Fibroblast of skin of right biceps (primary cell): ENCODE data around the gene PLPPR1.
"Not testable (repeated sequence)": the region's sequence is repeated elsewhere in the genome, so short reads cannot be mapped to it uniquely, and the experiment has no call there.

Experiments
- DNase-seq: peaks from one replicate; pipeline ENCODE4 v3.0.0-alpha.2; 2013

PLPPR1 gene

GRCh38 chr9:101028346-101029314 is at the start of gene PLPPR1:
TSS of gene PLPPR1 (plus strand) at chr9:101028727.
- peak; percentile 63 for DNase-seq

GRCh38 chr9:100989731-100990130 is 38.8 kb upstream of the PLPPR1 start:
- DNase-seq, result no peak

- DNase-seq, result no peak
Observed at GRCh38 chr9:100990605-100991381, 37.7 kb upstream of the PLPPR1 start.

GRCh38 chr9:100992632-100993031 is 35.9 kb upstream of the PLPPR1 start:
- DNase-seq, result no peak

GRCh38 chr9:100999906-101000544 is 28.5 kb upstream of the PLPPR1 start:
- DNase-seq, result peak; percentile 25

GRCh38 chr9:101005246-101005645 is 23.3 kb upstream of the PLPPR1 start:
- no peak for DNase-seq

GRCh38 chr9:101014566-101014965 is 14.0 kb upstream of the PLPPR1 start:
- no peak for DNase-seq

GRCh38 chr9:101018467-101018866 is 10.1 kb upstream of the PLPPR1 start:
- no peak for DNase-seq

- no peak for DNase-seq
Observed at GRCh38 chr9:101022704-101023103, 5.8 kb upstream of the PLPPR1 start.

GRCh38 chr9:101025940-101026339 is 2.6 kb upstream of the PLPPR1 start:
- DNase-seq, result no peak

- no peak for DNase-seq
Observed at GRCh38 chr9:101026824-101027223, 1.7 kb upstream of the PLPPR1 start.

GRCh38 chr9:101027236-101027635 is 1.3 kb upstream of the PLPPR1 start:
- DNase-seq, result no peak

GRCh38 chr9:101027733-101028345 is 688 bp upstream of the PLPPR1 start:
- no peak for DNase-seq

GRCh38 chr9:101029315-101030085 is 973 bp downstream of the PLPPR1 start:
- no peak for DNase-seq

GRCh38 chr9:101030086-101030391 is 1.5 kb downstream of the PLPPR1 start:
- no peak for DNase-seq

- no peak for DNase-seq
Observed at GRCh38 chr9:101032426-101032825, 3.9 kb downstream of the PLPPR1 start.

- no peak for DNase-seq
Observed at GRCh38 chr9:101034222-101034621, 5.7 kb downstream of the PLPPR1 start.

- no peak for DNase-seq
Observed at GRCh38 chr9:101035098-101035497, 6.6 kb downstream of the PLPPR1 start.

- DNase-seq, result no peak
Observed at GRCh38 chr9:101037430-101037829, 8.9 kb downstream of the PLPPR1 start.

GRCh38 chr9:101038488-101038887 is 10.0 kb downstream of the PLPPR1 start:
- DNase-seq, result no peak

- DNase-seq, result not testable (repeated sequence)
Observed at GRCh38 chr9:101039581-101039980, 11.1 kb downstream of the PLPPR1 start.

GRCh38 chr9:101047848-101048397 is 19.4 kb downstream of the PLPPR1 start:
- DNase-seq, result peak; percentile 34
